Tibial nerve (tissue), 4 donors: Measurements from ENCODE around the gene CACTIN. TPM values are rescaled to one million over a fixed set of nuclear protein-coding genes. Genes with fewer than 3 reads are reported as not detected.

ENCODE experiments used
- DNase-seq, 2 donors: peaks; one replicate each; pipeline ENCODE4 v3.0.0-alpha.2; 2019; ENCODE audit warnings: low spot score in 2 of 2
- H3K27ac ChIP-seq, 4 donors: fragments of 200-600 bp; sonication (generic) in 3 of 4; one replicate each; pipeline ENCODE4 v1.5.1; 2017 to 2019; ENCODE audit warnings: mild to moderate bottlenecking in 1 of 4
- H3K27me3 ChIP-seq, 2 donors: fragments of 200-600 bp; sonication (generic) in 1 of 2; one replicate each; pipeline versions ENCODE4 v1.5.1 to v1.6.0; 2017 to 2019
- H3K36me3 ChIP-seq, 3 donors: fragments of 200-600 bp; sonication (generic); one replicate each; pipeline ENCODE4 v1.5.1; 2018 to 2019
- H3K4me1 ChIP-seq, 4 donors: fragments of 200-600 bp; sonication (generic) in 3 of 4; one replicate each; pipeline ENCODE4 v1.5.1; 2017 to 2019
- H3K4me3 ChIP-seq, 4 donors: fragments of 200-600 bp; sonication (generic) in 3 of 4; one replicate each; pipeline ENCODE4 v1.5.1; 2017 to 2019; ENCODE audit warnings: mild to moderate bottlenecking in 1 of 4, moderate library complexity in 1 of 4
- H3K9me3 ChIP-seq, 4 donors: fragments of 200-600 bp; sonication (generic) in 3 of 4; one replicate each; pipeline ENCODE4 v1.5.1; 2017 to 2019
- EP300 ChIP-seq, 2 donors: sonication (generic); formaldehyde crosslinking; IDR thresholded peaks; one replicate each; pipeline ENCODE4 v1.6.1; 2017; ENCODE audit warnings: antibody characterized with exemption in 2 of 2, mild to moderate bottlenecking in 1 of 2
- POLR2A ChIP-seq, 2 donors: fragments of 450-650 bp; IDR thresholded peaks; one replicate each; pipeline ENCODE4 v1.6.1; 2017; ENCODE audit warnings: antibody characterized with exemption in 2 of 2, mild to moderate bottlenecking in 2 of 2, moderate library complexity in 2 of 2
- WGBS, 2 donors: methylation state at CpG; one replicate each; pipeline ENCODE4 v1.1.5; 2018; 5-methylcytosine and 5-hydroxymethylcytosine counted together
- total RNA-seq, 4 donors: library from RNA; depleted of rRNA; stranded (reverse); fragments of >200 nt; gene quantifications; one replicate each; pipeline ENCODE4 v1.1.0, GENCODE V29; 2016
- TF ChIP-seq, protein P1 (sequence below), 5 experiments: fragments of 200-600 bp in 3 of 5; fragments of 450-650 bp in 2 of 5; sonication (generic) in 3 of 5; IDR thresholded peaks; one replicate each; pipeline ENCODE4 v1.5.1; 2016 to 2019; ENCODE audit warnings: antibody characterized with exemption in 5 of 5, mild to moderate bottlenecking in 3 of 5, moderate library complexity in 2 of 5

Gene CACTIN
- total RNA-seq, 4 donors from 2014 or later: 22.9 to 59.1 (median 42.7) TPM

DNA sequence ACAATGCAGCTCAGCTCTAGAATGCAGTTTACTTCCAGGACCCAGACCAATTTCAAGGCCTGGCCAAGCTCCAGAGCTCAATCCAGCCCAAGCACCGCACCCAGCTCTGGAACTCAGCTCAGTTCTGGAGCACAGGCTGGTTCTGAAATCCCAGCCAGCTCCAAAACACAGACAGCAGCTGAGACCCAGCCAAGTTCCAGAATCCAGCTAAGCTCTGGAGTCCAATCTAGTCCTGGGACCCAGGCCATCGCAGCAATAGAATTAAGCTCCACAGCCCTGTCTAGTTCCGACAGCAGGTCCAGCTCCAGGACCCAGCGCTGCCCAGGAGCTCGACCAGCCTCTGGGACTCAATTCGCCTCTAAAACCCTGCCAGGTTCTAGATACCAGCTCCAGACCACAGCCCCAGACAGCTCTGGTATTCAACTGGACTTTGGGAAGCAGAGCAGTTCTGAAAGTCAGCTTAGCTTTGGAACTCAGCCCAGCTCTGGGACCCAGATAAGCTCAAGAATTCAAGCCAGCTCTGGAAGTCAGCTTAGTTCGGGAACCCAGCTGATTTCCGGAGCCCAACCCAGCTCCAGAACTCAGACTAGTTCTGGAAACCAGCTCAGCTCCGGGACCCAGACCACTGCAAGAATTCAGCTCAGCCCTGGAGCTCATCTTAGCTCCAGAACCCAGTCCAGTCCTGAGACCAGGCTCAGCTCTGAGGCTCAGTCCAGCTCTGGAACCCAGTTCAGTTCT, 34.5 kb downstream of the CACTIN start:
- 84 to 94% methylated on average over 8 to 9 of the region's 9 CpGs for WGBS, 2 donors
- DNase-seq: no peak
- no peak for TF ChIP-seq POLR2A (IDR thresholded peaks at IDR 0.05)
- TF ChIP-seq EP300 (IDR thresholded peaks at IDR 0.05): no peak
- TF ChIP-seq, protein P1, sequence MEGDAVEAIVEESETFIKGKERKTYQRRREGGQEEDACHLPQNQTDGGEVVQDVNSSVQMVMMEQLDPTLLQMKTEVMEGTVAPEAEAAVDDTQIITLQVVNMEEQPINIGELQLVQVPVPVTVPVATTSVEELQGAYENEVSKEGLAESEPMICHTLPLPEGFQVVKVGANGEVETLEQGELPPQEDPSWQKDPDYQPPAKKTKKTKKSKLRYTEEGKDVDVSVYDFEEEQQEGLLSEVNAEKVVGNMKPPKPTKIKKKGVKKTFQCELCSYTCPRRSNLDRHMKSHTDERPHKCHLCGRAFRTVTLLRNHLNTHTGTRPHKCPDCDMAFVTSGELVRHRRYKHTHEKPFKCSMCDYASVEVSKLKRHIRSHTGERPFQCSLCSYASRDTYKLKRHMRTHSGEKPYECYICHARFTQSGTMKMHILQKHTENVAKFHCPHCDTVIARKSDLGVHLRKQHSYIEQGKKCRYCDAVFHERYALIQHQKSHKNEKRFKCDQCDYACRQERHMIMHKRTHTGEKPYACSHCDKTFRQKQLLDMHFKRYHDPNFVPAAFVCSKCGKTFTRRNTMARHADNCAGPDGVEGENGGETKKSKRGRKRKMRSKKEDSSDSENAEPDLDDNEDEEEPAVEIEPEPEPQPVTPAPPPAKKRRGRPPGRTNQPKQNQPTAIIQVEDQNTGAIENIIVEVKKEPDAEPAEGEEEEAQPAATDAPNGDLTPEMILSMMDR (IDR thresholded peaks at IDR 0.05): no peak

DNA sequence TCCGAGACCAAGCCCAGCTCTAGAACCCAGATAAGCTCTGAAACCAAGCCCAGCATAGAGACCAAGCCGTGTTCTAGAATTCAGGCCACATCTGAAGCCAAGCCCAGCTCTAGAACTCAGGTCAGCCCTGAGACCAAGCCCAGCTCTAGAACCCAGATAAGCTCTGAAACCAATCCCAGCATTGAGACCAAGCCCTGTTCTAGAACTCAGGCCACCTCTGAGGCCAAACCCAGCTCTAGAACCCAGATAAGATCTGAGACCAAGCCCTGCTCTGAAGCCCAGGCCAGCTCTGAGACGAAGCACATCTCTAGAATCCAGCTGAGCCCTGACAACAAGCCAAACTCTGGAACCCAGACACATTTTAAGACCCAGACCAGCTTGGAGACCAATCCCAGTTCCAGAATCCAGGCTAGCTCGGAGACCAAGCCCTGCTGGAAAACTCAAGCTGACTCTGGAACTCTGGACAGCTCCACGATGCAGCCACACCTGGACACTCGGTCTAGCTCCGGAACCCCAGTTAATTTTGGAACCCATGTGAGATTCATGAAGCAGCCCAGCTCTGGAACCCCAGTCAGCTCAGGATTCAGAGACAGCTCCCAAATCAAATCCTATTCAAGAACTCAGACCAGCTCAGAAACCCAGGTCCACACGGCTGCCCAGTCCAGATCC, 35.5 kb downstream of the CACTIN start:
- peaks cover 0 to 5% of the 10 kb centered on the region in 2 donors for H3K27me3 ChIP-seq
- no peak overlapping the region for H3K4me3 ChIP-seq
- peaks cover 0 to 4% (median 0%) of the 10 kb centered on the region in 4 donors for H3K4me1 ChIP-seq
- 87 to 97% methylated on average over 7 to 8 of the region's 8 CpGs for WGBS, 2 donors
- TF ChIP-seq, protein P1 (IDR thresholded peaks at IDR 0.05): no peak
- TF ChIP-seq EP300 (IDR thresholded peaks at IDR 0.05) (no peak), POLR2A (IDR thresholded peaks at IDR 0.05) (no peak)
- no peak for DNase-seq
- no peak overlapping the region for H3K27ac ChIP-seq
- peaks cover 0 to 18% (median 0%) of the 10 kb centered on the region in 3 donors for H3K36me3 ChIP-seq
- no peaks in the 10 kb centered on the region for H3K9me3 ChIP-seq

More for the DNA sequence above, 34.5 kb downstream of the CACTIN start:
- H3K4me3 ChIP-seq: no peak overlapping the region
- H3K36me3 ChIP-seq: peaks cover 0 to 18% (median 0%) of the 10 kb centered on the region in 3 donors
- H3K27ac ChIP-seq: no peak overlapping the region
- no peaks in the 10 kb centered on the region for H3K4me1 ChIP-seq
- H3K27me3 ChIP-seq: no peaks in the 10 kb centered on the region
- no peaks in the 10 kb centered on the region for H3K9me3 ChIP-seq

DNA sequence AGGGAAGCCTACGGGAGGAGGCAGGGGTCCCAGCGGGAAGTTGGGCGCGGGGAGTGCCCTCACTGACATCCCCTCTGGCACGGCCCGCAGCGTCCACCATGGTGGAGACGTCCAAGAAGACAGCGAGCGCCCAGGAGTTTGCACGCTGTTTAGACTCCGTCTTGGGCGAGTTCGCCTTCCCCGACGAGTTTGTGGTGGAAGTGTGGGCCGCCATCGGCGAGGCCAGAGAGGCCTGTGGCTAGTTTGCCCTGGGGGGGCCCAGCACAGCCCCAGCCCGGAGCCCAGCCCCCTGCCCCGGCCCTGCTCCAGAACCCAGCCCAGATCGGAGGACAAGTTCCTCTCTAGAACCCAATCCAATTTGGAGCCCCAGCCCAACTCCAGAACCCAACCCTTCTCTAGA, 36.6 kb downstream of the CACTIN start:
- WGBS, 2 donors: 97% methylated on average over 14 to 22 of the region's 22 CpGs
- DNase-seq: no peak

DNA sequence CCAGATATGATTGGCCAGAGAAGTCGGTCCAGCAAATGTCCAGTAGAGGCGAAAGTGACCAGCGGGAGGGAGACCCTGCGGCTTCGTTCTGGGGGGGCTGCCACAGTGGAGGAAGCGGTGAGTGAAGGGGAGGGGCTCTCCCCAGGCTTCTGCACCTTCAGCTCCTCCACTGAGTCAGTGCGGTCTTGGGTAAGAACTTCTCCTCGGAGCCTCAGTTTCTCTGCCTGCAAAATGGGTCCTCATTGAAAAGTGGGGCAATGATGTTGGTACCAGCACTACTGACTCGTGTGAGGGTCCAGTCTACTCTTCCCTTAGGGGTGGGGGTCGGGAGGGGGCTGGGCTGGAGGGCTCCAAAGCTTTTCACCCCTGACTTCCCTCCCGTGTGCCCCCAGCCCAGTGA, 37.2 kb downstream of the CACTIN start:
- DNase-seq: no peak
- Histone ChIP-seq H3K27me3 (peaks cover 0 to 19% of the 10 kb centered on the region in 2 donors), H3K4me3 (no peak overlapping the region), H3K9me3 (no peaks in the 10 kb centered on the region), H3K27ac (no peak overlapping the region), H3K36me3 (peaks cover 0 to 6% (median 0%) of the 10 kb centered on the region in 3 donors), H3K4me1 (peaks cover 0 to 14% (median 3%) of the 10 kb centered on the region in 4 donors)
- WGBS, 2 donors: 90 to 91% methylated on average over 10 to 11 of the region's 11 CpGs
- TF ChIP-seq EP300 (IDR thresholded peaks at IDR 0.05) (no peak), POLR2A (IDR thresholded peaks at IDR 0.05) (no peak)
- TF ChIP-seq, protein P1 (IDR thresholded peaks at IDR 0.05): no peak

More for the DNA sequence above, 36.6 kb downstream of the CACTIN start:
- Histone ChIP-seq H3K4me1 (peaks cover 0 to 14% (median 3%) of the 10 kb centered on the region in 4 donors), H3K9me3 (no peaks in the 10 kb centered on the region), H3K36me3 (peaks cover 0 to 10% (median 0%) of the 10 kb centered on the region in 3 donors), H3K27ac (no peak overlapping the region), H3K27me3 (peaks cover 0 to 16% of the 10 kb centered on the region in 2 donors), H3K4me3 (no peak overlapping the region)
- TF ChIP-seq POLR2A (IDR thresholded peaks at IDR 0.05) (no peak), EP300 (IDR thresholded peaks at IDR 0.05) (no peak)
- TF ChIP-seq, protein P1 (IDR thresholded peaks at IDR 0.05): no peak
